Measurements from ENCODE around the gene MAN2B1. TPM values are rescaled to one million over a fixed set of nuclear protein-coding genes. Genes with fewer than 3 reads are reported as not detected.
A peak's percentile ranks its signal among the peaks of the same experiment; 100 is the strongest.

The MAN2B1 gene
- polyA plus RNA-seq, 3 donors, result 218 to 305 (median 295) TPM

DNA sequence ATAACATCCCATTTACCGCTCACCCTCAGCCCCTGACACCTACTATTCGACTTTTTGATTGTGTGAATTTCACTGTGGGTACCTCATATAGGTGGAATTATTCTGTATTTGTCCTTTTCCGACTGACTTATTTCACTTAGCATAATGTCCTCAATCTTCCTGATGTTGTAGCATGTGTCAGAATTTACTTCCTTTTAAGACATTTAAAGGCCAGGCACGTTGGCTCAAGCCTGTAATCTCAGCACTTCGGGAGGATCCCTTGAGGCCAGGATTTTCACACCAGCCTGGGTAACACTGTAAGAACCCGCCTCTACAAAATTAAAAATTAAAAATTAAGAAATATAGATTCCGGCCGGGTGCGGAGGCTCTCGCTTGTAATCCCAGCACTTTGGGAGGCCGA is 68.9 kb downstream of the MAN2B1 start:
- WGBS (ENCODE audit: insufficient coverage), result 100% methylated on average over 5 of the region's 11 CpGs
- no peaks in the 10 kb centered on the region for H3K9me3 ChIP-seq (replicated peaks in 1 of 2; ENCODE audit: control insufficient read depth in 1 of 2, insufficient read depth in 1 of 2, low read length in 2 of 2)
- no peak overlapping the region for H3K4me2 ChIP-seq (replicated peaks; ENCODE audit: extremely low read depth, low read length, poor library complexity, severe bottlenecking)
- H2AFZ ChIP-seq (ENCODE audit: insufficient read depth, low read depth, low read length, poor library complexity, severe bottlenecking), result no peak overlapping the region
- H3K9ac ChIP-seq (ENCODE audit: insufficient read depth, low read length, poor library complexity, severe bottlenecking), result no peak overlapping the region
- Mint-ChIP-seq H3K9me3 (peaks cover 0 to 2% (median 0%) of the 10 kb centered on the region in 7 donors), H3K4me3 (no peak overlapping the region), H3K27me3 (ENCODE audit: low read depth in 3 of 3) (no peaks in the 10 kb centered on the region), H3K27ac (no peak overlapping the region), H3K36me3 (peaks cover 36 to 69% of the 10 kb centered on the region in 2 donors), H3K4me1 (no peaks in the 10 kb centered on the region)
- no peak overlapping the region for H3K27ac ChIP-seq (ENCODE audit: low read depth in 1 of 2, low read length in 2 of 2)
- no peaks in the 10 kb centered on the region for H3K4me1 ChIP-seq (ENCODE audit: control insufficient read depth in 1 of 2, insufficient read depth in 2 of 2, low read length in 2 of 2)
- intact Hi-C loops (cut with micrococcal nuclease), result no loop called here
- no peak overlapping the region for H3K4me3 ChIP-seq (replicated peaks in 1 of 3; ENCODE audit: low read depth in 2 of 3, low read length in 3 of 3)
- no peaks in the 10 kb centered on the region for H3K79me2 ChIP-seq (ENCODE audit: insufficient read depth, low read length)
- H4K20me1 ChIP-seq (ENCODE audit: insufficient read depth, low read length), result no peaks in the 10 kb centered on the region
- no peak for TF ChIP-seq CTCF (IDR thresholded peaks at IDR 0.05)
- H3K36me3 ChIP-seq (replicated peaks in 1 of 2; ENCODE audit: control insufficient read depth in 1 of 2, insufficient read depth in 2 of 2, low read length in 2 of 2), result peaks cover 21 to 52% of the 10 kb centered on the region in 2 donors
- H3K27me3 ChIP-seq (ENCODE audit: control insufficient read depth in 2 of 2, insufficient read depth in 2 of 2, low read length in 2 of 2), result no peaks in the 10 kb centered on the region
- DNase-seq, result no peak

GRCh38 chr19:12596927-12597548 is 69.5 kb downstream of the MAN2B1 start:
- Mint-ChIP-seq H3K9me3 (peaks cover 0 to 2% (median 0%) of the 10 kb centered on the region in 7 donors), H3K27me3 (ENCODE audit: low read depth in 3 of 3) (no peaks in the 10 kb centered on the region), H3K36me3 (peaks cover 35 to 68% of the 10 kb centered on the region in 2 donors), H3K27ac (peak overlapping the region in 1 of 7 donors; percentile 60), H3K4me1 (no peaks in the 10 kb centered on the region), H3K4me3 (no peak overlapping the region)
- Histone ChIP-seq H3K4me1 (ENCODE audit: control insufficient read depth in 1 of 2, insufficient read depth in 2 of 2, low read length in 2 of 2) (no peaks in the 10 kb centered on the region), H3K4me3 (replicated peaks in 1 of 3; ENCODE audit: low read depth in 2 of 3, low read length in 3 of 3) (no peak overlapping the region), H3K79me2 (ENCODE audit: insufficient read depth, low read length) (no peaks in the 10 kb centered on the region), H3K27ac (ENCODE audit: low read depth in 1 of 2, low read length in 2 of 2) (no peak overlapping the region), H3K9ac (ENCODE audit: insufficient read depth, low read length, poor library complexity, severe bottlenecking) (no peak overlapping the region), H3K36me3 (replicated peaks in 1 of 2; ENCODE audit: control insufficient read depth in 1 of 2, insufficient read depth in 2 of 2, low read length in 2 of 2) (peaks cover 18 to 46% of the 10 kb centered on the region in 2 donors), H2AFZ (ENCODE audit: insufficient read depth, low read depth, low read length, poor library complexity, severe bottlenecking) (no peak overlapping the region), H4K20me1 (ENCODE audit: insufficient read depth, low read length) (no peaks in the 10 kb centered on the region), H3K9me3 (replicated peaks in 1 of 2; ENCODE audit: control insufficient read depth in 1 of 2, insufficient read depth in 1 of 2, low read length in 2 of 2) (no peaks in the 10 kb centered on the region), H3K27me3 (ENCODE audit: control insufficient read depth in 2 of 2, insufficient read depth in 2 of 2, low read length in 2 of 2) (no peaks in the 10 kb centered on the region), H3K4me2 (replicated peaks; ENCODE audit: extremely low read depth, low read length, poor library complexity, severe bottlenecking) (no peak overlapping the region)
- intact Hi-C loops (cut with micrococcal nuclease), result no loop called here
- 95% methylated on average over 32 of the region's 38 CpGs for WGBS (ENCODE audit: insufficient coverage)
- no peak for DNase-seq
- no peak for TF ChIP-seq CTCF (IDR thresholded peaks at IDR 0.05)

Small RNAs within 50 kb of the gene (small RNA-seq; reads per million reads assigned to genes)
- 17.5 reads per million, percentile 85 among the genes with 10 or more reads in this experiment for gene SNORD41 (ENCODE audit: insufficient read length, low read depth)

Other genes starting within 250 kb of the MAN2B1 start
- gene ZNF443, start 225.7 kb downstream of the MAN2B1 start, polyA plus RNA-seq, result under 1 TPM; 0.24 to 1.00 (median 0.52) TPM
- under 1 TPM; 0.15 to 0.28 (median 0.19) TPM for gene ZNF709, start 181.9 kb downstream of the MAN2B1 start, polyA plus RNA-seq
- 1 to 10 TPM; 1.0 to 8.4 (median 8.4) TPM for gene ZNF564, start 115.3 kb downstream of the MAN2B1 start, polyA plus RNA-seq
- 1 to 10 TPM; 2.3 to 4.2 (median 2.7) TPM for gene ZNF490, start 55.9 kb downstream of the MAN2B1 start, polyA plus RNA-seq
- 1 to 10 TPM; 5.2 to 8.2 (median 5.9) TPM for gene ZNF791, start 55.8 kb downstream of the MAN2B1 start, polyA plus RNA-seq
- 1 to 10 TPM; 7.9 to 9.9 (median 8.5) TPM for gene WDR83, start 65 bp upstream of the MAN2B1 start, polyA plus RNA-seq
- 100 to 1,000 TPM in 1 of 3 donors, 10 to 100 TPM in 2; 51.0 to 130 (median 53.4) TPM for gene DHPS, start 15.1 kb upstream of the MAN2B1 start, polyA plus RNA-seq
- gene GNG14, start 21.3 kb upstream of the MAN2B1 start, polyA plus RNA-seq, result not detected
- gene FBXW9, start 29.9 kb upstream of the MAN2B1 start, polyA plus RNA-seq, result 1 to 10 TPM; 4.4 to 7.2 (median 5.1) TPM
- 10 to 100 TPM in 1 of 3 donors, under 1 TPM in 2; 0.28 to 45.2 (median 0.52) TPM for gene TNPO2, start 57.2 kb upstream of the MAN2B1 start, polyA plus RNA-seq
- 100 to 1,000 TPM; 152 to 187 (median 175) TPM for gene TRIR, start 67.9 kb upstream of the MAN2B1 start, polyA plus RNA-seq
- 100 to 1,000 TPM in 2 of 3 donors, 10 to 100 TPM in 1; 97.5 to 122 (median 108) TPM for gene GET3, start 70.8 kb upstream of the MAN2B1 start, polyA plus RNA-seq
- gene BEST2, start 85.0 kb upstream of the MAN2B1 start, polyA plus RNA-seq, result not detected
- 10 to 100 TPM in 1 of 3 donors, 1 to 10 TPM in 1, under 1 TPM in 1; 0.55 to 28.6 (median 1.1) TPM for gene HOOK2, start 108.8 kb upstream of the MAN2B1 start, polyA plus RNA-seq
- gene JUNB, start 124.7 kb upstream of the MAN2B1 start, polyA plus RNA-seq, result 1,000 to 10,000 TPM; 1,279 to 3,167 (median 1,468) TPM
- 10 to 100 TPM; 40.0 to 71.5 (median 46.7) TPM for gene PRDX2, start 135.1 kb upstream of the MAN2B1 start, polyA plus RNA-seq
- gene THSD8, start 135.3 kb upstream of the MAN2B1 start, polyA plus RNA-seq, result 1 to 10 TPM in 1 of 3 donors, not detected in 2; 4.0 TPM
- gene RNASEH2A, start 139.8 kb upstream of the MAN2B1 start, polyA plus RNA-seq, result 10 to 100 TPM in 2 of 3 donors, 1 to 10 TPM in 1; 8.7 to 21.5 (median 15.2) TPM
- not detected for gene RTBDN, start 167.8 kb upstream of the MAN2B1 start, polyA plus RNA-seq
- gene MAST1, start 171.8 kb upstream of the MAN2B1 start, polyA plus RNA-seq, result 1 to 10 TPM in 2 of 3 donors, under 1 TPM in 1; 0.28 to 3.6 (median 1.1) TPM
- 10 to 100 TPM; 38.8 to 91.6 (median 44.8) TPM for gene DNASE2, start 214.7 kb upstream of the MAN2B1 start, polyA plus RNA-seq
- gene KLF1, start 220.5 kb upstream of the MAN2B1 start, polyA plus RNA-seq, result under 1 TPM; 0.24 to 0.45 (median 0.28) TPM
- 10 to 100 TPM in 1 of 3 donors, 1 to 10 TPM in 2; 7.3 to 30.5 (median 9.6) TPM for gene GCDH, start 224.4 kb upstream of the MAN2B1 start, polyA plus RNA-seq

Data from CD14-positive monocyte (primary cell).